WI38 (cell line): ENCODE results near the gene NPIPA8.
"Not testable (repeated sequence)": the region's sequence is repeated elsewhere in the genome, so short reads cannot be mapped to it uniquely, and the experiment has no call there.

Experiments
- H3K4me3 ChIP-seq: 2 replicates; pipeline ENCODE4 v1.5.1; 2011; ENCODE audit warnings: low read depth, mild to moderate bottlenecking, control low read depth, low read length

The NPIPA8 gene

DNA sequence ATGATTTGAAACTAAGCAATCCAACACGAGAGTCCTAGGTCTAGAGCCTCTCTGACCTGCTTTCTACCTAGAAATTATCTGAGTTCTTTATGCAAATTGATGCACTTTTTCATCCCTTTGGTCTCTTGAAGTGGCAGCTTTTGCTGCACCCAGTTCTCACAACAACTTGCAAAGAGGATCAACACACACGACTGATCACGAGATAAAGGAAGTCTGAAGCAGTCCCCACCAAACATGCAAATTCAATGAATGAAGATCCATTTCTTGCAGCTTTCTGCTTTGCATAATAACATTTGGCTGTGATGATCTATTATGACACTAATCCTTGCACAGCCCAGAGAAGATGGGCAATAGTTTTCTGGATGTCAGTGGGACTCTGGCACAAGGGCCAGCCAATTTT is 56.2 kb downstream of the NPIPA8 start:
- not testable (repeated sequence) for H3K4me3 ChIP-seq

DNA sequence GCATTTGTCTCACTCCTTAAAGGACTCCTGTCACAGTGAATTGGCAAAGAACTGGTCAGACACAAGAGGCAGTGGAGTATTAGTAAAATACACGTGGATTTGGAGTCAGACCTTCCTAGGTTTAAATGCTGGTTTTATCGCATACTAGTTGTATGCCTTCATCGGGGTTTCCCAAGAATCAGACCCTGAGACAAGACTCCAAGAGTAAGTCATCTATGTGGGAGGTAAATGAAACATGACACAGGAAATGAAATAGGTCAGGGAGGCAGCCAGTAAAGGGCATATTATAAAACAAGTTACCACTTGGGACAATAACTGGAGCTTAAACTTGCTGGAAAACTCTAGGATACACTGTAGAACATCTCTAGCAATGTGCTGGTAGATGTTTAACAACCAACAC is 59.8 kb downstream of the NPIPA8 start:
- not testable (repeated sequence) for H3K4me3 ChIP-seq

DNA sequence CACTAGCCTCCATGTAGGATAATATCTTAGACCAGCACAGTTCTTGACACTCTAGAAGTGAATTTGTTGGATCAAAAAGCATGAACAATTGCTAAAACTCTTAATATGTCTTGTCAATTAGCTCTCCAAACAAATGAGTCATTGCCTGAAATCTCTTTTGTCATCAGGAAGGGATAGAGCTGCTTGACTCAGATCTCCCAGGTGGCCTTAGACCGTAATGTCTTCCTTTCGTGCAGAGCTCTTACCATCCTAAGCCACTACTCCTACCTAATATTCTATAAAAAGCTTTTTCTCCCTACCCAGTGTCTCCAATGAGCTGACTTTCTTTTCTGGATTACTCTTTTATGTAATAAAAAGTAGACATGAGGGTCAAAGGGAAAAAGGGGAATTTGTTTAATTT is 66.4 kb downstream of the NPIPA8 start:
- not testable (repeated sequence) for H3K4me3 ChIP-seq
